HG02884 (cell line): Measurements from ENCODE around the gene HMG20A.

Experiments used
- ATAC-seq: cut with Tn5 transposase; IDR thresholded peaks from one replicate; pipeline ENCODE4 v1.9.1; 2021; ENCODE audit warnings: mild to moderate bottlenecking, moderate library complexity; ENCODE audit not compliant: unreplicated experiment

The HMG20A gene

GRCh38 chr15:77474310-77474988, 53.8 kb downstream of the HMG20A start:
- no peak for ATAC-seq

GRCh38 chr15:77475001-77475400, 54.3 kb downstream of the HMG20A start:
- ATAC-seq: no peak

- ATAC-seq: no peak
Observed at GRCh38 chr15:77475898-77476297, 55.2 kb downstream of the HMG20A start.

- ATAC-seq: no peak
Observed at GRCh38 chr15:77476995-77477394, 56.3 kb downstream of the HMG20A start.

GRCh38 chr15:77478051-77478450, 57.4 kb downstream of the HMG20A start:
- no peak for ATAC-seq

- no peak for ATAC-seq
Observed at GRCh38 chr15:77479015-77479414, 58.3 kb downstream of the HMG20A start.

GRCh38 chr15:77480859-77481633, 60.4 kb downstream of the HMG20A start:
- ATAC-seq: no peak

GRCh38 chr15:77481670-77482069, 61.0 kb downstream of the HMG20A start:
- no peak for ATAC-seq

- ATAC-seq: no peak
Observed at GRCh38 chr15:77482570-77482969, 61.9 kb downstream of the HMG20A start.

- no peak for ATAC-seq
Observed at GRCh38 chr15:77483425-77484140, 62.9 kb downstream of the HMG20A start.

- no peak for ATAC-seq
Observed at GRCh38 chr15:77484994-77485393, 64.3 kb downstream of the HMG20A start.

- ATAC-seq: no peak
Observed at GRCh38 chr15:77486542-77487468, 66.1 kb downstream of the HMG20A start.

- no peak for ATAC-seq
Observed at GRCh38 chr15:77487469-77487842, 66.8 kb downstream of the HMG20A start.

- ATAC-seq: no peak
Observed at GRCh38 chr15:77487888-77488287, 67.2 kb downstream of the HMG20A start.

- no peak for ATAC-seq
Observed at GRCh38 chr15:77489647-77490046, 69.0 kb downstream of the HMG20A start.

GRCh38 chr15:77493324-77493907, 72.7 kb downstream of the HMG20A start:
- no peak for ATAC-seq

- no peak for ATAC-seq
Observed at GRCh38 chr15:77494073-77494867, 73.6 kb downstream of the HMG20A start.

- ATAC-seq: no peak
Observed at GRCh38 chr15:77494964-77495363, 74.3 kb downstream of the HMG20A start.

GRCh38 chr15:77495838-77496596, 75.3 kb downstream of the HMG20A start:
- ATAC-seq: no peak
